WTC11 (cell line): ENCODE data around the gene TUBB2A. TPM values are rescaled to one million over a fixed set of nuclear protein-coding genes. Genes with fewer than 3 reads are reported as not detected.

Experiments
- ATAC-seq: fragments of 200-7000 bp; cut with Tn5 transposase; 2 replicates; pipeline ENCODE4 v1.10.0; 2021; ENCODE audit warnings: mild to moderate bottlenecking, moderate library complexity
- CTCF ChIA-PET: fragments of 300-600 bp; sonication (Branson Sonifier 250); formaldehyde crosslinking; loops from one replicate; lab custom pipeline; 2021; ENCODE audit warnings: antibody characterized with exemption; lab: Charles Lee
- POLR2A ChIA-PET: fragments of 350-600 bp; sonication (Branson Sonifier 250); formaldehyde crosslinking; loops from one replicate; lab custom pipeline; 2021; ENCODE audit warnings: antibody characterized with exemption; lab: Charles Lee
- DNase-seq: peaks from one replicate; pipeline ENCODE4 v3.0.0; 2021; ENCODE audit warnings: low spot score
- H3K27ac Mint-ChIP-seq: 2 replicates; pipeline ENCODE4 v1.8.0; 2021; ENCODE audit warnings: mixed read lengths
- H3K27me3 Mint-ChIP-seq: 2 replicates; pipeline ENCODE4 v1.8.0; 2021; ENCODE audit warnings: low read depth, mild to moderate bottlenecking, moderate library complexity, mixed read lengths
- H3K36me3 Mint-ChIP-seq: 2 replicates; pipeline ENCODE4 v1.8.0; 2021; ENCODE audit warnings: mixed read lengths
- H3K4me1 Mint-ChIP-seq: 2 replicates; pipeline ENCODE4 v1.8.0; 2022; ENCODE audit warnings: mixed read lengths
- H3K4me3 Mint-ChIP-seq: 2 replicates; pipeline ENCODE4 v1.8.0; 2021; ENCODE audit warnings: mild to moderate bottlenecking, moderate library complexity, mixed read lengths
- H3K9me3 Mint-ChIP-seq: 2 replicates; pipeline ENCODE4 v1.8.0; 2021; ENCODE audit warnings: mixed read lengths
- CREM ChIP-seq: sonication (generic); formaldehyde crosslinking; IDR thresholded peaks from 2 replicates; pipeline ENCODE4 v1.8.1; 2022; ENCODE audit warnings: mild to moderate bottlenecking, missing genetic modification reagents, moderate library complexity
- ELF4 ChIP-seq: sonication (generic); formaldehyde crosslinking; IDR thresholded peaks from 2 replicates; pipeline ENCODE4 v1.8.1; 2022; ENCODE audit warnings: low read depth, mild to moderate bottlenecking, moderate library complexity, missing genetic modification reagents
- ESRRA ChIP-seq: sonication (generic); formaldehyde crosslinking; IDR thresholded peaks from 2 replicates; pipeline ENCODE4 v1.8.1; 2022; ENCODE audit warnings: mild to moderate bottlenecking, missing genetic modification reagents, borderline replicate concordance
- FOXJ3 ChIP-seq: sonication (generic); formaldehyde crosslinking; IDR thresholded peaks from 2 replicates; pipeline ENCODE4 v1.9.0; 2021; ENCODE audit warnings: missing genetic modification reagents, mild to moderate bottlenecking, borderline replicate concordance
- FOXK1 ChIP-seq: sonication (generic); formaldehyde crosslinking; IDR thresholded peaks from 2 replicates; pipeline ENCODE4 v1.8.0; 2022; ENCODE audit warnings: mild to moderate bottlenecking, moderate library complexity, missing genetic modification reagents
- GABPB1 ChIP-seq: sonication (generic); formaldehyde crosslinking; IDR thresholded peaks from 2 replicates; pipeline ENCODE4 v1.8.1; 2023; ENCODE audit warnings: mild to moderate bottlenecking, missing genetic modification reagents
- IRF2 ChIP-seq: sonication (generic); formaldehyde crosslinking; IDR thresholded peaks from 2 replicates; pipeline ENCODE4 v1.8.0; 2022; ENCODE audit warnings: low read depth, missing genetic modification reagents, borderline replicate concordance
- KAT7 ChIP-seq: sonication (generic); formaldehyde crosslinking; IDR thresholded peaks from 2 replicates; pipeline ENCODE4 v1.8.1; 2023; ENCODE audit warnings: missing genetic modification reagents, mild to moderate bottlenecking, borderline replicate concordance
- NFE2L1 ChIP-seq: sonication (generic); formaldehyde crosslinking; IDR thresholded peaks from 2 replicates; pipeline ENCODE4 v1.8.1; 2023; ENCODE audit warnings: missing genetic modification reagents
- NR2C2 ChIP-seq: sonication (generic); formaldehyde crosslinking; IDR thresholded peaks from 2 replicates; pipeline ENCODE4 v1.8.0; 2022; ENCODE audit warnings: mild to moderate bottlenecking, missing genetic modification reagents
- OVOL2 ChIP-seq: fragments of 250-450 bp; sonication (Bioruptor Pico); IDR thresholded peaks from 2 replicates; pipeline ENCODE4 v1.9.0; 2021; ENCODE audit warnings: mild to moderate bottlenecking, borderline replicate concordance
- RORB ChIP-seq: fragments of 250-450 bp; sonication (Bioruptor Pico); IDR thresholded peaks from 2 replicates; pipeline ENCODE4 v1.9.0; 2021; ENCODE audit warnings: mild to moderate bottlenecking
- SMAD4 ChIP-seq: sonication (generic); formaldehyde crosslinking; IDR thresholded peaks from 2 replicates; pipeline ENCODE4 v1.8.0; 2022; ENCODE audit warnings: mild to moderate bottlenecking, missing genetic modification reagents
- TEAD1 ChIP-seq: sonication (generic); formaldehyde crosslinking; IDR thresholded peaks from 2 replicates; pipeline ENCODE4 v1.8.0; 2022; ENCODE audit warnings: mild to moderate bottlenecking, missing genetic modification reagents
- TP53 ChIP-seq: sonication (generic); formaldehyde crosslinking; IDR thresholded peaks from 2 replicates; pipeline ENCODE4 v1.8.1; 2023; ENCODE audit warnings: mild to moderate bottlenecking, missing genetic modification reagents
- ZNF396 ChIP-seq: fragments of 250-450 bp; sonication (Bioruptor Pico); IDR thresholded peaks from 2 replicates; pipeline ENCODE4 v1.8.0; 2021; ENCODE audit warnings: mild to moderate bottlenecking, moderate library complexity, borderline replicate concordance
- total RNA-seq: library from RNA; stranded (reverse); gene quantifications from 3 replicates; pipeline ENCODE4 v1.2.3, GENCODE V29; 2021
- TF ChIP-seq, protein P1 (sequence below): sonication (generic); formaldehyde crosslinking; IDR thresholded peaks from 2 replicates; pipeline ENCODE4 v1.8.0; 2023; ENCODE audit warnings: missing genetic modification reagents, mild to moderate bottlenecking, borderline replicate concordance
- TF ChIP-seq, protein P2 (sequence below): fragments of 250-450 bp; sonication (Bioruptor Pico); IDR thresholded peaks from 2 replicates; pipeline ENCODE4 v1.9.0; 2021; ENCODE audit warnings: mild to moderate bottlenecking
- TF ChIP-seq, protein P3 (sequence below): sonication (generic); formaldehyde crosslinking; IDR thresholded peaks from 2 replicates; pipeline ENCODE4 v1.8.0; 2023; ENCODE audit warnings: missing genetic modification reagents
- TF ChIP-seq, protein P4 (sequence below): fragments of 250-450 bp; sonication (Bioruptor Pico); IDR thresholded peaks from 2 replicates; pipeline ENCODE4 v1.9.0; 2021; ENCODE audit warnings: moderate library complexity, mild to moderate bottlenecking, inconsistent platforms, borderline replicate concordance
- TF ChIP-seq, protein P5 (sequence below): sonication (generic); formaldehyde crosslinking; IDR thresholded peaks from 2 replicates; pipeline ENCODE4 v1.8.1; 2022; ENCODE audit warnings: mild to moderate bottlenecking, moderate library complexity, missing genetic modification reagents

TUBB2A gene
- total RNA-seq, 1 experiment from 2014 or later: 357 TPM

DNA sequence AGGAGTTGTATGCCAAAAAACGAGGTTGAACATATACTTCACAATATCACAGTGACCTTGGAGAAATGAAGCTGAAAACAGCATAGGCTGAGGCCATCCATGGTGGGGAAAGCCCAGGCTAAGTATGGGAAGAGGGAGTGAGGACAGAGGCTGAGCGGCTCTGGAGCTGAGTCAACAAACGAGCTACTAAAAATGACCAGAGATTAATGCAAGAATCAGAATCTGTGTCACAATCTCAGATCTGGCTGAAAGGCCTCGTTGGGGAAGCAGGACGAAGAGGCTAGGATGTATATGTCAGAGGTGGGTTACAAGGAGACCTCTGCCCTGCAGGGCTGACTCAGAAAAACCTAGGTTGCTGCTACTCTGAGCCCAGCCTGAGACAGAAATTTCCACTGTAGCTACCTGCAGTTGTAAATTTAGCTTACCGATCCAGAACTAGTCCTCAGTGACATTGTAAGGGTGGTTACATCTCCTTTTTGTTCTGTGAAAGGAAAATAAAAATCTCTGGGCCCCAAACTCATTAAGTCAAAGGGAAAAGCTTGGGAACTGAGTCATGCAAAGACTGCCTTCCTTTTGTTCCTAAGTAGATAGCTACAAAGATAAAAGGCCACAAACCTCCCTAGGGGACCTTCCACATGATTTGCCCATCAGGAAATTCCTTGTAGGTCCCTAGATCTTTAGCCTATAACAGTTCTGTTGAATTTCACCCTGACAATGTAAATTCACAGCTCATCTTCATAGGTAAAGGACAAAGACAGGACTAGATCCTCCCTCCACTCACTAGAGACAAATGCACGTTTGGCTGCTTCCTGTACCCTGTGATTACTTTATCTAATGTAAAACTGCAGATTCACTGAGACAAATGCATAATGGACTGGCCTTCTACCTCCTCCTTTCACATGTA, 8.5 kb upstream of the TUBB2A start (continued):
- TF ChIP-seq, protein P1, sequence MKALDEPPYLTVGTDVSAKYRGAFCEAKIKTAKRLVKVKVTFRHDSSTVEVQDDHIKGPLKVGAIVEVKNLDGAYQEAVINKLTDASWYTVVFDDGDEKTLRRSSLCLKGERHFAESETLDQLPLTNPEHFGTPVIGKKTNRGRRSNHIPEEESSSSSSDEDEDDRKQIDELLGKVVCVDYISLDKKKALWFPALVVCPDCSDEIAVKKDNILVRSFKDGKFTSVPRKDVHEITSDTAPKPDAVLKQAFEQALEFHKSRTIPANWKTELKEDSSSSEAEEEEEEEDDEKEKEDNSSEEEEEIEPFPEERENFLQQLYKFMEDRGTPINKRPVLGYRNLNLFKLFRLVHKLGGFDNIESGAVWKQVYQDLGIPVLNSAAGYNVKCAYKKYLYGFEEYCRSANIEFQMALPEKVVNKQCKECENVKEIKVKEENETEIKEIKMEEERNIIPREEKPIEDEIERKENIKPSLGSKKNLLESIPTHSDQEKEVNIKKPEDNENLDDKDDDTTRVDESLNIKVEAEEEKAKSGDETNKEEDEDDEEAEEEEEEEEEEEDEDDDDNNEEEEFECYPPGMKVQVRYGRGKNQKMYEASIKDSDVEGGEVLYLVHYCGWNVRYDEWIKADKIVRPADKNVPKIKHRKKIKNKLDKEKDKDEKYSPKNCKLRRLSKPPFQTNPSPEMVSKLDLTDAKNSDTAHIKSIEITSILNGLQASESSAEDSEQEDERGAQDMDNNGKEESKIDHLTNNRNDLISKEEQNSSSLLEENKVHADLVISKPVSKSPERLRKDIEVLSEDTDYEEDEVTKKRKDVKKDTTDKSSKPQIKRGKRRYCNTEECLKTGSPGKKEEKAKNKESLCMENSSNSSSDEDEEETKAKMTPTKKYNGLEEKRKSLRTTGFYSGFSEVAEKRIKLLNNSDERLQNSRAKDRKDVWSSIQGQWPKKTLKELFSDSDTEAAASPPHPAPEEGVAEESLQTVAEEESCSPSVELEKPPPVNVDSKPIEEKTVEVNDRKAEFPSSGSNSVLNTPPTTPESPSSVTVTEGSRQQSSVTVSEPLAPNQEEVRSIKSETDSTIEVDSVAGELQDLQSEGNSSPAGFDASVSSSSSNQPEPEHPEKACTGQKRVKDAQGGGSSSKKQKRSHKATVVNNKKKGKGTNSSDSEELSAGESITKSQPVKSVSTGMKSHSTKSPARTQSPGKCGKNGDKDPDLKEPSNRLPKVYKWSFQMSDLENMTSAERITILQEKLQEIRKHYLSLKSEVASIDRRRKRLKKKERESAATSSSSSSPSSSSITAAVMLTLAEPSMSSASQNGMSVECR (CRISPR knock-in tag): no peak
- TF ChIP-seq NFE2L1 (CRISPR knock-in tag) (0 out of 2 replicates have a peak, but pooled peaks have one; percentile 68), ZNF396 (CRISPR knock-in tag) (no peak)

DNA sequence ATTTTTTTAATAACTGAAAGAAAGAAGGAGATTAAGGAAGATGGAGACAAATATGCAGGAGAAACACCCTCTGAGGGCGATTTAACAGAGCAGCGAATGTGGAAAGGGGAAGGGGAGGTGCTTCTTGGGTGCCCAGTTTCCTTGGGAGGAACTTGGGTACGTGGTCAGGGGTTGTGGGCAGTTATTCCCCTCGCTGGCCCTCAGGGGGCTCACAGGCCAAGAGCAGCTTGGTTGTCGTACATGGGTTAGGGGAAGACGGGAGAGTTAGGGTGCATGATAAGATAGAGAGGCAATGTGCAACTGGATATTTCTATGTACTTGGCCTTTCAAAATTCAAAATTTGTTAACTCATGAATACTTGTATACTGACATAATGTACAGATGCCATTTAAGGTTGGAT, 7.0 kb upstream of the TUBB2A start:
- Mint-ChIP-seq H3K4me3 (peak overlapping the region; percentile 5; the same call in 1 of the 2 replicates), H3K36me3 (no peaks in the 10 kb centered on the region), H3K4me1 (peaks cover 35% of the 10 kb centered on the region), H3K27me3 (no peaks in the 10 kb centered on the region), H3K27ac (peak overlapping the region; percentile 83), H3K9me3 (no peaks in the 10 kb centered on the region)
- TF ChIP-seq FOXJ3 (CRISPR knock-in tag): no peak
- no peak for TF ChIP-seq RORB (CRISPR knock-in tag)
- no peak for TF ChIP-seq ELF4 (CRISPR knock-in tag)
- TF ChIP-seq, protein P2, sequence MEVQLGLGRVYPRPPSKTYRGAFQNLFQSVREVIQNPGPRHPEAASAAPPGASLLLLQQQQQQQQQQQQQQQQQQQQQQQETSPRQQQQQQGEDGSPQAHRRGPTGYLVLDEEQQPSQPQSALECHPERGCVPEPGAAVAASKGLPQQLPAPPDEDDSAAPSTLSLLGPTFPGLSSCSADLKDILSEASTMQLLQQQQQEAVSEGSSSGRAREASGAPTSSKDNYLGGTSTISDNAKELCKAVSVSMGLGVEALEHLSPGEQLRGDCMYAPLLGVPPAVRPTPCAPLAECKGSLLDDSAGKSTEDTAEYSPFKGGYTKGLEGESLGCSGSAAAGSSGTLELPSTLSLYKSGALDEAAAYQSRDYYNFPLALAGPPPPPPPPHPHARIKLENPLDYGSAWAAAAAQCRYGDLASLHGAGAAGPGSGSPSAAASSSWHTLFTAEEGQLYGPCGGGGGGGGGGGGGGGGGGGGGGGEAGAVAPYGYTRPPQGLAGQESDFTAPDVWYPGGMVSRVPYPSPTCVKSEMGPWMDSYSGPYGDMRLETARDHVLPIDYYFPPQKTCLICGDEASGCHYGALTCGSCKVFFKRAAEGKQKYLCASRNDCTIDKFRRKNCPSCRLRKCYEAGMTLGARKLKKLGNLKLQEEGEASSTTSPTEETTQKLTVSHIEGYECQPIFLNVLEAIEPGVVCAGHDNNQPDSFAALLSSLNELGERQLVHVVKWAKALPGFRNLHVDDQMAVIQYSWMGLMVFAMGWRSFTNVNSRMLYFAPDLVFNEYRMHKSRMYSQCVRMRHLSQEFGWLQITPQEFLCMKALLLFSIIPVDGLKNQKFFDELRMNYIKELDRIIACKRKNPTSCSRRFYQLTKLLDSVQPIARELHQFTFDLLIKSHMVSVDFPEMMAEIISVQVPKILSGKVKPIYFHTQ: no peak
- TF ChIP-seq KAT7 (CRISPR knock-in tag): no peak
- no peak for TF ChIP-seq FOXK1
- no peak for TF ChIP-seq OVOL2 (CRISPR knock-in tag)
- TF ChIP-seq NR2C2 (CRISPR knock-in tag): no peak
- TF ChIP-seq SMAD4: no peak
- no peak for TF ChIP-seq TP53 (CRISPR knock-in tag)
- ChIA-PET POLR2A (interaction anchor here (1.3 kb wide), 1 partner anchor 65 kb away, joined by 4 read pairs; no protein-coding TSS in a partner anchor), CTCF (interaction anchor here (1.1 to 5.0 kb wide), 4 partner anchors 31 to 87 kb away, joined by 3 to 30 read pairs (median 10); no protein-coding TSS in a partner anchor)
- no peak for ATAC-seq
- no peak for DNase-seq

DNA sequence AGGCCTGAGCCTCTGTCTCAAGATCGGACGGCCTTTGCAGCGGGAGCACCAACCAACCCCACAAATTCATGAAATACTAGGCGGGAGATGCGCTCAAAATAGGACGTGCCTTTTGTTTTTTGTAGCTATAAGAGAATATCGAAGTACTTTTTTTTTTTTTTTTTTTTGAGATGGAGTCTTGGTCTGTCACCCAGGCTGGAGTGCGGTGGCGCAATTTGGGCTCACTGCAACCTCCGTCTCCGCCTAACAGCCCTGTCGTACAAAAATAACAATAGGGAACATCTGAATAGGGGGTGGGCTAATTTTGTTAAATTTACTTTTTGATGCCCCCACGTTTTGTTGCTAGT, 5.9 kb upstream of the TUBB2A start:
- H3K4me1 Mint-ChIP-seq: peaks cover 43% of the 10 kb centered on the region
- no peak for TF ChIP-seq IRF2 (CRISPR knock-in tag)
- TF ChIP-seq, protein P3, sequence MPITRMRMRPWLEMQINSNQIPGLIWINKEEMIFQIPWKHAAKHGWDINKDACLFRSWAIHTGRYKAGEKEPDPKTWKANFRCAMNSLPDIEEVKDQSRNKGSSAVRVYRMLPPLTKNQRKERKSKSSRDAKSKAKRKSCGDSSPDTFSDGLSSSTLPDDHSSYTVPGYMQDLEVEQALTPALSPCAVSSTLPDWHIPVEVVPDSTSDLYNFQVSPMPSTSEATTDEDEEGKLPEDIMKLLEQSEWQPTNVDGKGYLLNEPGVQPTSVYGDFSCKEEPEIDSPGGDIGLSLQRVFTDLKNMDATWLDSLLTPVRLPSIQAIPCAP (CRISPR knock-in tag): no peak
- TF ChIP-seq, protein P4, sequence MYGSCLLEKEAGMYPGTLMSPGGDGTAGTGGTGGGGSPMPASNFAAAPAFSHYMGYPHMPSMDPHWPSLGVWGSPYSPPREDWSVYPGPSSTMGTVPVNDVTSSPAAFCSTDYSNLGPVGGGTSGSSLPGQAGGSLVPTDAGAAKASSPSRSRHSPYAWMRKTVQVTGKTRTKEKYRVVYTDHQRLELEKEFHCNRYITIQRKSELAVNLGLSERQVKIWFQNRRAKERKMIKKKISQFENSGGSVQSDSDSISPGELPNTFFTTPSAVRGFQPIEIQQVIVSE: no peak
- no peak for TF ChIP-seq GABPB1
- TF ChIP-seq ESRRA (CRISPR knock-in tag): no peak
- TF ChIP-seq, protein P5, sequence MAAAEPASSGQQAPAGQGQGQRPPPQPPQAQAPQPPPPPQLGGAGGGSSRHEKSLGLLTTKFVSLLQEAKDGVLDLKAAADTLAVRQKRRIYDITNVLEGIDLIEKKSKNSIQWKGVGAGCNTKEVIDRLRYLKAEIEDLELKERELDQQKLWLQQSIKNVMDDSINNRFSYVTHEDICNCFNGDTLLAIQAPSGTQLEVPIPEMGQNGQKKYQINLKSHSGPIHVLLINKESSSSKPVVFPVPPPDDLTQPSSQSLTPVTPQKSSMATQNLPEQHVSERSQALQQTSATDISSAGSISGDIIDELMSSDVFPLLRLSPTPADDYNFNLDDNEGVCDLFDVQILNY (CRISPR knock-in tag): no peak
- TF ChIP-seq CREM (CRISPR knock-in tag): no peak
- no peak for TF ChIP-seq TEAD1 (CRISPR knock-in tag)
- ChIA-PET CTCF (interaction anchor here (0.6 to 5.0 kb wide), 9 partner anchors 8 to 348 kb away, joined by 3 to 30 read pairs (median 4); no protein-coding TSS in a partner anchor), POLR2A (interaction anchor here (1.3 to 1.8 kb wide), 4 partner anchors 45 to 95 kb away, joined by 3 to 6 read pairs (median 4); partner anchors contain the start of gene PSMG4)
- H3K9me3 Mint-ChIP-seq: no peaks in the 10 kb centered on the region
- peak overlapping the region; percentile 94; the same call in 1 of the 2 replicates for H3K27ac Mint-ChIP-seq
- H3K27me3 Mint-ChIP-seq: no peaks in the 10 kb centered on the region
- ATAC-seq: no peak
- no peak for DNase-seq
- no peaks in the 10 kb centered on the region for H3K36me3 Mint-ChIP-seq
- peak overlapping the region; percentile 73 for H3K4me3 Mint-ChIP-seq
